Neural progenitor cell (in vitro differentiated cells): Measurements from ENCODE around the gene GULP1.

Experiments
- EZH2 ChIP-seq: fragments of 200-600 bp; sonication (generic); IDR thresholded peaks from 2 replicates; pipeline ENCODE4 v1.6.1; 2017; ENCODE audit warnings: antibody characterized with exemption, mild to moderate bottlenecking, moderate library complexity
- EZH2phosphoT487 ChIP-seq: fragments of 200-600 bp; sonication (generic); IDR thresholded peaks from 2 replicates; pipeline ENCODE4 v1.6.1; 2017; ENCODE audit warnings: antibody characterized with exemption
- TF ChIP-seq, protein P1 (sequence below): fragments of 200-600 bp; sonication (generic); IDR thresholded peaks from 2 replicates; pipeline ENCODE4 v1.5.1; 2017; ENCODE audit warnings: antibody characterized with exemption, mild to moderate bottlenecking

DNA sequence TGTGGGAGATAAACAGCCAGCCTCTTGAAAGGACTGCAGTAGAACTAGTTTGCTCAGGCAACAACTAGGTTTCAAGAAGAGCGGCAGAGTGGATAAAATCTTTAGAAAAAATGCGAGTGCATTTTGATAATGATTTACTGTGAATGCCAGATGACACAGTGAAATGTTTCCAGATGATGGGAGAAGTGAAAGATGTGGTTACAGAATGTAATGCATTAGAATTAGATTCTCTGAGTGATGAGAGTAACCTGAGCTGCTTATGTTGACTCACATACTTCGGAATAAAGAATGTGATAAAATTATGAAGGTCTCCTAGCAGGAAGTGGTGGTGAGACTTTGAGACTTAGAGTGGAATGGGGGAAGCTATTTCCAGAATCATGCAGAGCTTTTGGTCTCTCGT is 184.3 kb downstream of the GULP1 start:
- TF ChIP-seq EZH2 (no peak), EZH2phosphoT487 (no peak)
- TF ChIP-seq, protein P1, sequence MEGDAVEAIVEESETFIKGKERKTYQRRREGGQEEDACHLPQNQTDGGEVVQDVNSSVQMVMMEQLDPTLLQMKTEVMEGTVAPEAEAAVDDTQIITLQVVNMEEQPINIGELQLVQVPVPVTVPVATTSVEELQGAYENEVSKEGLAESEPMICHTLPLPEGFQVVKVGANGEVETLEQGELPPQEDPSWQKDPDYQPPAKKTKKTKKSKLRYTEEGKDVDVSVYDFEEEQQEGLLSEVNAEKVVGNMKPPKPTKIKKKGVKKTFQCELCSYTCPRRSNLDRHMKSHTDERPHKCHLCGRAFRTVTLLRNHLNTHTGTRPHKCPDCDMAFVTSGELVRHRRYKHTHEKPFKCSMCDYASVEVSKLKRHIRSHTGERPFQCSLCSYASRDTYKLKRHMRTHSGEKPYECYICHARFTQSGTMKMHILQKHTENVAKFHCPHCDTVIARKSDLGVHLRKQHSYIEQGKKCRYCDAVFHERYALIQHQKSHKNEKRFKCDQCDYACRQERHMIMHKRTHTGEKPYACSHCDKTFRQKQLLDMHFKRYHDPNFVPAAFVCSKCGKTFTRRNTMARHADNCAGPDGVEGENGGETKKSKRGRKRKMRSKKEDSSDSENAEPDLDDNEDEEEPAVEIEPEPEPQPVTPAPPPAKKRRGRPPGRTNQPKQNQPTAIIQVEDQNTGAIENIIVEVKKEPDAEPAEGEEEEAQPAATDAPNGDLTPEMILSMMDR = no peak
